Stimulated activated CD8-positive, alpha-beta memory T cell treated with anti-CD3 and anti-CD28 coated beads, Interleukin-2, amount 100 ng/mL, for 48 hours (primary cell): ENCODE results near the gene CACFD1.

Experiments
- DNase-seq, 2 donors: peaks; one replicate each; pipeline ENCODE4 v3.0.0-alpha.2; 2020; ENCODE audit warnings: low read depth in 2 of 2

Gene CACFD1

DNA sequence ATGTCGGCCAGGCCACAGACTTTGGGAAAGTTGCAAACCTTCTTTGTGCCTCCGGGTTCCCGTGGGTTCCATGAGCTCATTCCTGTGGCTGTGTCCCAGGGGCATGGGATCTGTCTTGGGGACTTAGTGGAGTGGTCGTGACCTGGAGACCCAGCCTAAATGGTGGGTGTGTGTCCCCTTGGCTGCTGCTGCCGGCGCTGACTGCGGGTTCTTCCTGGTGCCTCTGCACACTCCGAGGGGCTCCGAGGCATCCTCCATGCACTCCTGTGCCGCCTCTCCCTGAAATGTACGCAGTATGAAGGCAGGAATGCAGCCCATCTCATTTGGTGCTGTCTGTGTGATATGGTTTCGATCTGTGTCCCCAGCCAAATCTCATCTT lies 40.1 kb downstream of the CACFD1 start:
- no peak for DNase-seq

DNA sequence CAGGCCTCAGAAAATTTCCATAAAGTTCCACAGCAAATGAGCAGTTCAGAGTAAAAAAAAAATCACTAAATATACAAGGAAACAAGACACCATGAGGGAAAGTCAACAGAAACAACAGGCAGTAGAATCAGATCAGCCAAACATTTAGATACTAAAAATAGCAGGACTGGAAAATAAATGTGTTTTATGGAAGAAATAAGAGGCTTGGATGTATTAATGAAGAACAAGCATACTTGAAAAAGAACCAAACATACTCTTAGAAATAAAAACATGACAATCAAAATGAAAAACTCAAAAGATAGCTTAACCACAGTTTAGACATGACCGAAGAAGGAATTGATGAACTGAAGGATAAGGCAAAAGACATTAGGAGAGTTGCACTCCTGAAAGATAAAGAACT lies 42.3 kb downstream of the CACFD1 start:
- DNase-seq, result no peak

DNA sequence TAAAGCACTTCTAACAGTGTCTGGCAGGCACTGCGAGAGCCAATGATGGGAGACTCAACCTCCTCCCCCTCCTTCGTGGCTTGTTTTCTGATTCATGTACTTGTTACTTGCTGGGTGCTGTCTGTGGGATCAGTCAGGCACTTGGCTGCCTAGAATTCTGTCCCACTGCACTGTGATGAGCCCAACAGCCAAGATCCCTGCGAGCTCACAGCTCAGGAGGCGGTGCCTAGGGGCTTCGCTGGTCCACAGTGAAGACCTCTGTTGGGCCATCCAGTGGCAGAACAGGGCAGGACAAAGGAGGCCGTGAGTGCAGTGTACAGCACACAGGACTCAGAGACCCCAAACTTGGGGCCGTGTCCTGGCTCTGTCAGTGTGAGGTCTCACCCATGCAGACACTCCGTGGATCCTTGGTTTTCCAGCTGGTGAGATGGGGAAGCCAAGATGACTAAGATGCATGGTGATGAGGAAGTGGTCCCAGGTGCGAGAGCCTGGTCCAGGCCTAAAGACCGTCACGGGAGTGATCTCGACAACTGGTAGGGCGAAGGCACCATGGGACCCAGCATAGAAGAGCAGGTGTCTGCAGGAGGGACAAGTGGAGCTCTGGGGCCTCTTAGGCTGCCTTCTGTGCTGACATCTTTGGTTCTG lies 45.5 kb downstream of the CACFD1 start:
- DNase-seq, result no peak

DNA sequence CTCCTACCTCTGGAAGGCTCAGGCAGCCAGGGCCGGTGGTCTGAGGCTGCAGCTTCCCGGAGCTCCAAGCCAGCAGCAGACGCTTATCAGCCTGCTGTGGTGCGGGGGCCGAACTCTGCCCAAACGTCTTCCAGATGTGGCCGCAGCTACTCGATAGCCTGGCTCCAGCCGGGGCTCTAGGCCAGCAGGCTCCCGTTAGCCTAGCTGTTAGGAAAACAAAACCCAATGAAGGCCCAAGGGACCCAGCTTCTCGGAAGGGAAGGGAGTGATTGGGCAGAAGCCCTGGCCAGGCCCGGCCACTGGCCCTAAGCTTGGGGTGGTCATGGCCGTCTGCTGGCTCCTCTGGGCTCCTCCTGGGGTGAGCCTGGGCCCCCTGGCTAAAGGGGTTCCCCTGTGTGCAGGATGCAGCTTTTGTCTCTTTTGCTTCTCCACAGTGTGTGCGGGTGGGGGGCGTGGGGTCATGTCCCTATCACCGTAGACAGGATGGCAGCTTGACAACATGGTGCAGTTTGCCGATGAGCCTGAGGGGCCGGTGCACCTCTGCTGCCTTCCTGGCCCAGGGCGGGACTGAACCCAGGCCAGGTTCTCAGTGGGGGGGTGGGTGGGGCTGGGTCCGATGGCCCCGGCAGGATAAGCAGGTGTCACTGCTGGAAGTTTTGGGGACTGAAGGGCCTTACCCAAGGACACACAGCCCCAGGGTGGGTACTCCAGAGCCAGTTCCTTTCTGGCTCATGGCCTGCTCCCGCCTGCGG lies 46.3 kb downstream of the CACFD1 start:
- DNase-seq, result no peak

DNA sequence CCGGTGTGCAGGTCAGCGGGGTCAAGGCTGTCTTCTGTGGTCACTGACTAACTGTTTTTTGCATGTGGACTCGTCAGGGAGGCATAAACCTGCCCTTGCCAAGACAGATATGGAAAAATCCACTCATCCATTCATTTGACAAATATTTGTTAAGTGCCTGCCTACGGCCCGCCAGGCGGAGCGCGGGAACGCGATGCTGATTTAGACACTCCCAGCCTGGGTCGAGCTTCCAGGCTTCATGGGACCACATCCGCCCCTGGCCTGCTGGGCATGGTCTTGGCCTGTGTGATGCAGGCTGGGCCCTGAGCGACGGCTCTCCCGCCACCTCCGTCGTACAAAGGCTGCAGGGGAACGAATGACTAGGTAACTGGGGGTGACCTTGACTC lies 46.9 kb downstream of the CACFD1 start:
- no peak for DNase-seq

DNA sequence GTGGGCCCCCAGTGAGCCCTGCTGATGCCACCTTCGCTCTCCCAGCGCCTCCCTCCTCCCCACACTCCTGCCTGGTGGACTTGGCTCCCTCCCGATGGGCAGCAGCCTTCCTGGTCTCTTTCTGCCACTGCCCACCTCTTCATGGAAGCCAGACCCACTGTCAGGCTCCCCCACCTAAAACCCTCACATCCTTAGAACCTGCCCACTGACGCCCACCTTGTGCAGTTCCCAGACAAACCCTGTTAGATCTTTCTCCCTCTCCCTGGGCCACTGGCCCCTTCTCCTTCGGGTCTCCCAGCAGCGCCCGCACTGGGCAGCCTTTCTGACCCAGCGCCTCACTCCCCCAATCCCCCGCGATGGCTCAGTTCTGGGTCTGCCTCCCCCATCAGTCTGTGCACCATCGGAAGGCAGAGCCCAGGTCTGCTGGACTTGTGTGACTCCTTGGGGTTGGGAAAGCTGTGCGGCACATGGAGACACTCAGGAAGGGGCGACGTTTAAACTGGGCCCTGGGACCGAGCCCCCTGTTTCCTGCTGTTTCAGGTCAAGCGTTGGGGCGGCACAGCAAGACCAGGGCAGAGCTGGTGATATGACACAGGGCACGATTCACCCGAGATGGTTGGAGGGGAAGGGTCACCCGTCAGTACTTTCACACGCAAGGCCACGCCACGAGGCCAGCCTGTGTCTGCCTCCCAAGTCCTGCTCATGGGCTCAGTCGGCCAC lies 47.6 kb downstream of the CACFD1 start:
- no peak for DNase-seq

DNA sequence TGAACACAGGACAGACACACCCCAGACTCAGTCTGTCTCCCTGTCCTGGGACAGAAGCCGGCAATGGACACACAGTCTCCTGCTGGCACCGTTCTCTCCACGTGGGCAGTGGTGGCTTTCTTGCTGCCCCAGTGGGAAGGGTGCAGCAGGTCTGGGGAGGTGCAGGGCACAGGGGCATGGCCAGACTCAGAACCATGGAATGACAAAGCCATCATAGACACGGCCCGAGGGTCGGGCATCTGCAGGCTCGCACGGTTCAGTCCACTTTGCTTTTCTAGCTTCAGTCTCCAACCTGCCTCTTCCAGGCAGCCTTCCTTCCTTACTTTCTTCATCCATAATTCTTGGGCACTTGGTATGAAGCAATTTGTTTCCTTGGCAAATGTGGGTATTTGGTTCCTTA lies 48.3 kb downstream of the CACFD1 start:
- no peak for DNase-seq

DNA sequence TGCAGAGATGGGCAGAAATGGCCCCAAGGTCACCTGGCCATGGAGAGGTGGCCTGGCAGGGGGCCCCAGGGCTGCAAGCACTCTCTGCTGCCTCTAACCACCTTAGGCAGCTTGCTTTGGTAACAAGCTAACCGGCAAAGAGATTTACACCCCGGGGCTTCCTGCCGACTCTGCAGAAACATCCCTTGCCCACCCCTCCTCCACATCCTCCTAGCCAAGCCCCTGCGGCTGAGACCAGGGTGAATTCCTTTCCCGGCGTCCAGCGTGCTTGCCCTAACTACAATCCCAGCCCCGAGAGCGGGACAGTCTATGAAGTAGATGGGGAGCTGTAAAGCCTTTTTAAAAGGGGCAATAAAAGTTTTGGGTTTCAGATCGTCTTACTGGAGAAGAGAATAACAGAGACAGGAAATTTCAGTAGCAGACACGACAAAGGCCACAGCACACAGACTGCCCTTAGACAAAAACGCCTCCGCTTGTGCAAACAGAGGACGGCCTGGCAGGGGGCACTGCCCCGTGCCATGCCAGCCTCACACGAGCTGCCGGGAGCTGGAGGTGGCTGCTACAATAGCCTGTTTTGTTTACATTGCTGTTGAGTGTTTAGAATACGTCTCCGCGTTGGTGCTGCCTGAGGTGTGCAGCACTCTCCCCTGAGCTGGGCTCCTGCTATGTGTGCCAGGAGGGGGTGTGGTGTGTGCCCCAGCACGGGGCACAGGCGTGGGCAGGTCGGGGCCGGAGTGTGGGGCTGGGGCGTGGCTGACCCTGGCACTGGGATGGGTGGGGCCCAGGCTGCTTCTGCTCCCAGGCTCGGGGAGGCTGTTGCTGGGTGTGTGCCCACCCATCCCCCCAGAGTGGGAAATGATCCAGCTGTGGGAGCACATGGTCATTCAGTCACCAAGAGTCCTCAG lies 49.7 kb downstream of the CACFD1 start:
- no peak for DNase-seq

DNA sequence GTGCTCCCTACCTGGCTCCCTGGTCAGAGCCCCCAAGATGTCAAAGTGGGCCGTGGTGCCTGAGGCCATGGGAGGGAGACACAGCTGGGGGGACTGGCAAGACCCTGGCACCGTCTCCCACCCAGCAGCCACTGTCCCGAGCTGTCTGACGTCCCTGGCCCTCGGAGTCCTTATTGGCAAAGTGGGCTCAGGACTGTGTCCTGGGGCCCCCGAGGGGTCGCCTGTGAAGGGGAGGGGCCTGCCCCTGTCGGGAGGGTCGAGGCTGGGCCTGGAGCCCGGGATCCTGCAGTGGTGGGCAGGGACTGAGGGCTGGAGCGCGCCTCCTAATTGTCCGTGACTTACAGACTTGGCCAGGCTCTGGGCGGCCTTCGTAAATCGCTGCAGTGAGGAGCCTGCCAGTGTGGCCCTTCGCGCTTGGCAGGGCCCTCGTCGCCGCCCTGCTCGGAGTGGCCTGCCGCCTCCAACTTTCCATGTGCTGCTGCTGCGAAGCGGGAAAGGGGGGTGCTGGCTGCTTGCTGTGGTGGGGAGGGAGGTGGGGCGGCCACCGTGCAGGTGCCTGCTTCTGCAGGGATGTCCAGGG lies 51.2 kb downstream of the CACFD1 start:
- DNase-seq, result no peak

DNA sequence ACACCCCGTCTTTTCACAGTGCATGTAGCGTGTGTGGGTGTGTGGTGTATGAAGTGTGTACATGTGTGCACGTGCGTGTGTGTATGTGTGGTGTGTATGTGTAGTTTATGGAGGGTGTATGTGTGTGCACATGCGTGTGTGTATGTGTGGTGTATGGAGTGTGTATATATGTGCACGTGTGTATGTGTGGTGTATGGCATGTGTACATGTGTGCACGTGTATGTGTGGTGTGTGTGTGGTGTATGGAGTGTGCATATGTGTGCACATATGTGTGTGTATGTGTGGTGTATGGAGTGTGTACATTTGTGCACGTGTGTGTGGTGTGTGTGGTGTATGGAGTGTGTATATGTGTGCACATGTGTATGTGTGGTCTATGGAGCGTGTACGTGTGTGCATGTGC lies 51.8 kb downstream of the CACFD1 start:
- no peak for DNase-seq

DNA sequence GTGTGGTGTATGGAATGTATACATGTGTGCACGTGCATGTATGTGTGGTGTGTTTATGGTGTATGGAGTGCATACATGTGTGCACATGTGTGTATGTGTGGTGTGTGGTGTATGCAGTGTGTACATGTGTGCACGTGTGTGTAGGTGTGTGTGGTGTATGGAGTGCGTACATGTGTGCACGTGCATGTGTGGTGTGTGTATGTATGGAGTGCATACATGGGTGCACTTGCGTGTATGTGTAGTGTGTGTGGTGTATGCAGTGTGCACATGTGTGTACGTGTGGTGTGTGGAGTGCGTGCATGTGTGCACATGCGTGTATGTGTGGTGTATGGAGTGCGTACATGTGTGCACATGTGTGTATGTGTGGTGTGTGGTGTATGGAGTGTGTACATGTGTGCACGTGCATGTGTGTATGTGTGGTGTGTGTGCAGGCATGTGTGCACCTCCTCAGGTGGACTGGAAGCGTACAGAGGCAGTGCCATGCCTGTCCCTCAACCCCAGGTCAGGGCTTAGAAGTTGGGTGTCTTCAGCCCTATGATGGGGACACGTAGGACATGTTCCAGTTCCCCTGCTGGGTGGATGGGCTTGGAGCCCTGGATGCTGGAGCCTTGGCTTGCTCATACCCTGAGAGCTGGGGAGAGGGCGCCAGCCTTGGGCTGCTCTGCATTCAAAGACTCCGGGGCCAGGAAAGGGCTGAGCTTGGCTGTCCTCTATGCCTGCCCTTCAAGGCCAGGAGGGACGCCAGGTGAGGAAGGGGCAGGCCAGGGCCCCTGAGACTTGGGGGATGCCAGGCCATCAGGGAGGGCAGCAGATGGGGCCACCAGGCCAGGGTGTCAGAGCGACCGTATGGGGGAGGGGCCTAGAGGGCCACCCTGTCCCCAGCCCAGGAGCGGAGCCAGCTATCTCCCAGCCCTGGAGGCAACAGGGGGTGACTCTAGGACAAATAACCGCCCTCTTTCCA lies 52.8 kb downstream of the CACFD1 start:
- DNase-seq, result no peak

DNA sequence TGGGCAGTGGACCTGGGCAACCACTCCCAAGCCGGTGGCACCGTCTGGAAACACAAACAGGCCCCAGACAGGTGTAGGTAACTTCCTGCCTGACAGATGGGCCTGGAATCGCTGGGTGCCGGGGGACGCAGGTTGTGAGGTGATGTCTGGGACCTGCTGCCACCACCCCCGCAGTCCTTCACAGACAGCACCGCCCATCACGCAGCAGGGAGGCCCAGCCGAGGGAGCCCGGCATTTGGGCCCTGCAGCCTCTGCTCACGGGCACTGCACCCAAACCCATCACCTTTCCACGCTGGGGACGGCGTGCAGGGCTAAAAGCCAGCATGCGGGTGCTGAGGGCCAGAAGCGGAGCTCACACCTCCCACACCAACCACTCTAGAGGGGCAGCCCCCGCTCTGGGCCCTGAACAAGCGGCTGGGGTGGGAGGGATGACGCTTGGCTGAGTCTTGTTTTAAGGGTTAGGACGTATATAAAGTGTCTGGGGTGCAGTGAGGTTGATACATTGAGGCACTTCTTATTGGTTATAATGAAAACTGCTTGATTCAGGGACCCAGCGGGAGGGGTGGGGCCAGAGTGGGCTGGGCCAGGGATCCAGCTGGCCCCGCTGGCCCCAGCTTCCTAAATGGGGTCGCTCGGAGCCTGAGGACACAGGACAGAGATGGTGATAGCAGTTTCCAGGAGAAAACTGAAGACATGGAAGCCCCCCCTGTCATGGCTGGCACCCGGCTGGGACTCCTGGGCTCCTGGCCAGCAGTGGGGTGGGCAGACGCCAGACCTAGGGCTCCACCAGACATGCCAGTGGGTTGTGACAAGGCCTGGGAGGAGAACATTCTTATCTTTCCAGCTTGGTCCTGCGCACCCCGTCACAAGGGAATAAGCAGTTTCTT lies 53.7 kb downstream of the CACFD1 start:
- DNase-seq, result no peak

DNA sequence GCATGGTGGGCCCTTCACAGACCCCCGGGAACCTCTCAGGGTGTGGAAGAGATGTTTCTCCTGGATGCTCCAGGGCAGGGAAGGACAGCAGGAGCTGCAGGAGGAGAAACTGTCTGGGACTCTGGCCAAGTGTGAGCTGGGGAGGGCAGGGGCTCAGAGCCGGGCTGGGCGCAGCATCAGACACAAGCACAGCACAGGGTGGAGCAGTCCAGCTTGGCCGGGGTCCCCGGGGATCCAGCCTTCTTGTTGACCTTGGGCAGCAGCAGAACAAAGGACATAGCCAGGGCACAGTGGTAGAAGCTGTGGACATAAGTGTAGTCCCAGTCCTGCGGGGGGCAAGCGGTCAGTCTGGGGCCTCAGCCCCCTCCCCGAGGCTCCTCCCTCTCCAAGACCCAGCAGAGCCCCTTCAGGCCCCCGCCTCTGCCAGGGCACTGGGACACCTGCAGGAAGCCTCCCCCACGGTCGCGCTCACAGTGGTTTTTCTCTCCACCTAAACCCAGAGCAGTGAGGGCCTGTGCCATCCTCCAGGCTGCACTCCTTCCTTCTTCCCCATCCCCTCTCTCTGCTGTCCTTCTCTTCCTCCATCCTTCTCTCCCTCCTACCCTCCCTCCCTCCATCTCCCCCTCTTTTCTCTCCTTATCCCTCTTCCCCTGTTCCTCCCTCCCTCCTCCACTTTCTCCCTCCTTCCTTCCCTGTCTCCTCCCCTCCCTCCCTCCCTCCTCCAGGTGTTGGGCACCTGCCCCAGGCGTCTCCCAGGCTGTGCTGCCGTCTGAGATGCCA lies 54.9 kb downstream of the CACFD1 start:
- no peak for DNase-seq

DNA sequence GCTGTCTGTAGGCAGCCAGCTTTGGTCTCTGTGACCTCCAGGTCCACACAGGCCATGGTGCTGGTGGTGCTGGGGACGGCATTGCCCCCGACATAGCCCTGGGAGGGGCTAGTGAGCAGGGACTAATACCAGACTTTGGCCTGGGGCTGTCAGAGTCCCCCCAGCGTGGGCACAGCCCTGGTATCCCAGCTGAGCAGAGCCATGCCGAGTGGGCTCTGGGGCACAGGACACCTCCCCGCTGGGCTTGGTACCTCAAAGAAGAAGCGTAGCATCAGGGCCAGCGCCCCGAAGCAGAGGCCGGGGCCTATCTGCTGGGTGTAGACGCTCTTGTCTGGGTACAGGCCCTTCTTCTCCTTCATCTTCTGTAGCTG lies 55.4 kb downstream of the CACFD1 start:
- no peak for DNase-seq

DNA sequence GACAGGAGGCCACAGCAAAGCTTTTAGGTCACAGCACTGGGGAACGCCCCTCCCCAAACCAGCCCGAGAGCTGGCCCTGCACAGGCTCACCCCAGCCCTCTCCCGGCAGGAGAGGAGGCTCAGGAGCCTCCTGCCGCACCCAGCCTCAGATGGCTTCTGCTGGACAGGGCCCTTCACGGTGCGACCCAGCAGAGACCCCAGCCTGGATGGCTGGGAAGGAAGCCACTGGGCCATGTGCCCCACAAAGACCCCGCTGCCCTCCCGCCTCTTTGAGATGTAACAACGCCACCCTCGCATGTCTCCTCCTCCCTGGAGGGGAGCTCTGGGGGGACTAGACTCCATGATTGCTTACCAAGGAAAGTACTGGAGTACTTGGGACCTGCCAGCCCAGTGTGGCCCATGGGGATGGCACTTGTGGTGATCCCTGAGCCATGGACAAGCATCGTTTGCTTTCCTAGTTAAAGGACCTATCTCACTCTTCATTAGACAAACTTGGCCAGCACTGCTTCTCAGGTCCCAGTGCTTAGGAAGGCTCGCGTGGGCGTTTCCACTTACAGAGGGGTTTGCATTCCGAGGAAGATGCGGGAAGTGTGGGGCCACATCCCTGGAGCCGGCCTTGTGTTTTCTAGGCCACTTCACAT lies 56.0 kb downstream of the CACFD1 start:
- DNase-seq, result no peak

DNA sequence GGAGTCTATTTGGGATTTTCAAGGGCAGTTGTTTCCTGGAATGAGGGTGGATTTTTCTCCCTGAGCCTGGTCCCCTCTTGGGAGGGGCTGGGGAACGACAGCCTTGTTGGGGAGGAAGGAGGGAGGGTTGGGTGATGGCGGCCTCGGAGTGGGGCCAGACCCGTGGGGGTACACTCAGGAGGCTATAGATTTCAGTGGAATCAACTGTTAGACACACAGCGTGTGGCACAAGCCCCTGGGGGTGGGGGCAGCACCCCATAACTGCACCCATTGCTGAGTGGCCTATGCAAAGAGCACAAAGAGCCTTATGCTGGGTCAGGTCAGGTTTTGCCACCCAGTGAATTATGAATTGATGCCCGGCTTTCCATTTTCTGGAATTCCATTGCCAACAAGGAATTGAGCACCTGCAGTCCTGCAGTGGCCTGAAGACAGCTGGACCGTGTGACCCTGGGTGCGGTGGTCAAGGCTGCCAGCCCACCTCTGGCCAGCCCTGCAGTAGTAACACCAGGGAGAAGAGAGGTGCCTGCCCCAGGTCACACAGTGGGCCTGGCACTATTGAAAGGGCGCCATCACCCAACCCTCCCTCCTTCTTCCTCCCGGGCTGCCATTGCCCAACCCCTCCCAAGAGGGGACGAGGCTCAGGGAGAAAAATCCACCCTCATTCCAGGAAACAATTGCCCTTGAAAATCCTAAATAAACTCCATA lies 56.6 kb downstream of the CACFD1 start:
- DNase-seq, result no peak

DNA sequence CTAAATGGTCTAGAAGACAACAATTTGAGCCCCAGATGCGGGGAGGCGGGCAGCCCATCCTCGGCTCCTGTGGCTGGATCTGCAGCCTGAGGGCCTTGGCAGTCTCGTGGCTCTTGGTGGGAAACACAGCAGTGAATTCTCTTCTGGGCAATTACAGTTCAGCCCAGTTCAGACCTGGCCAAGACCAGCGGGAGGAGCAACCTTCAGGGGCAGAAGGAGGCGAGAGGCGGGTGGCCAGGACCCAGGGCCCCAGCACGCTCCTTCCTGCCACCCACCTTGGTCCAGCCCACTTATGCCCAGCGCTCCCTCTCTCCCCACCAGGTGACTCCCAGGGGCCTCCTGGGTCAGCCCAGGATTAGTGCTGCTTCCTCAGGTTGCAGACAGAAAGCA lies 57.2 kb downstream of the CACFD1 start:
- DNase-seq, result no peak

DNA sequence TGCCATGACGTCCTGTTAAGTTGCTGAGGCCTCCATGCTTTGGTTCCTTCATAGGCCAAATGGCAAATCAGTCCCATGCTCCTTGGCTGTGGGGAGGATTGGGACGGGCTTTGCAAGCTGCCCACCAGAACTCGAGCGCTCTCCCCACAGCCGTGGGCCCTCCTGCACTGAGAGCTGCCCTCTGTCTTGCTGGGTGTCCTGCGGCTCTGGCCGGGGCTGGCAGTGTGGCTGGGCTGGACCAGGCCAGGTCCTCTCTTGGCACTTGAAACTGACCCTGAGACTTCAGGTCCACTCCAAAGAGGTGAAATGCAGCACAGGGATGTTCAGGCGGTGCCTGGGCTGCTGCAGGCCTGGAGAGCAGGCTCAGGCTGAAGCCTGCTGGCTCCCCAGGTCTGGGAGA lies 57.9 kb downstream of the CACFD1 start:
- DNase-seq, result no peak
